HG03025 (cell line): ENCODE measurements around the gene SLC9A1.

Experiments used
- ATAC-seq: cut with Tn5 transposase; IDR thresholded peaks from one replicate; pipeline ENCODE4 v1.9.1; 2021; ENCODE audit warnings: mild to moderate bottlenecking, moderate library complexity; ENCODE audit not compliant: unreplicated experiment, low FRiP score

The SLC9A1 gene

DNA sequence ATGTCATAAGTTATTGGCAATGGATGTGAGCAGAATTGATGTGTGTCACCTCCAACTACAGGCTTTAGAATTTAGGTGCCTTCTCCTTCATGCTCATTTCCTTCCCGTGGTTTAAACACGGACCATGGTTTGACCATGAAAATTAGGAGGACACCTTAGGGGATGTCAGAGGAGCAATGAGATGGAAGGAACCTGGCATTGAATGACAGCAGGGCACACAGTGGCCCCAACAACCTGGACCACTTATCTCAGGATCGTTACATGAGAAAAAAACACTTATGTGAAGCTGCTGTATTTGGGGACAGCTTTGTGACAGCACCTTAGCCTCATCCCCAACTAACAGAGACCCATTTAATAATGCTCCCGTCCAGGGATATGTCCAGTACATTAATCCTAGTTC, 70.8 kb downstream of the SLC9A1 start:
- ATAC-seq, result no peak

DNA sequence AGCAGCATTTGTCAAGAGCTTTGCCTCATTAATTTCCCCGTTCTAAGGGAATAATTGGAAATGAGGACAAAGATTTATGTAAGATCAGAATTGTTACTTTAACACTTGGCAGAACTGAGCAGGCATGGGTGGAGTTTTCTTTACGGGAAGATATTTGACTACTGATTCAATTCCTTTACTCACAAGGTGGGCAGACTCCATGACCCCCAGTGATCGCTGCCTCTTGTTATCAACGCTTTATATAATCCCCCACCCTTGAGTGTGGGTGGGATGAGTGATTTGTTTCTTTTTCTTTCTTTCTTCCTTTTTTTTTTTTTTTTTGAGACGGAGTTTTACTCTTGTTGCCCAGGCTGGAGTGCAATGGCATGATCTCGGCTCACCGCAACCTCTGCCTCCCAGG, 77.0 kb downstream of the SLC9A1 start:
- ATAC-seq, result no peak

- ATAC-seq, result no peak
Observed at GRCh38 chr1:27076803-27077202, 78.1 kb downstream of the SLC9A1 start.

DNA sequence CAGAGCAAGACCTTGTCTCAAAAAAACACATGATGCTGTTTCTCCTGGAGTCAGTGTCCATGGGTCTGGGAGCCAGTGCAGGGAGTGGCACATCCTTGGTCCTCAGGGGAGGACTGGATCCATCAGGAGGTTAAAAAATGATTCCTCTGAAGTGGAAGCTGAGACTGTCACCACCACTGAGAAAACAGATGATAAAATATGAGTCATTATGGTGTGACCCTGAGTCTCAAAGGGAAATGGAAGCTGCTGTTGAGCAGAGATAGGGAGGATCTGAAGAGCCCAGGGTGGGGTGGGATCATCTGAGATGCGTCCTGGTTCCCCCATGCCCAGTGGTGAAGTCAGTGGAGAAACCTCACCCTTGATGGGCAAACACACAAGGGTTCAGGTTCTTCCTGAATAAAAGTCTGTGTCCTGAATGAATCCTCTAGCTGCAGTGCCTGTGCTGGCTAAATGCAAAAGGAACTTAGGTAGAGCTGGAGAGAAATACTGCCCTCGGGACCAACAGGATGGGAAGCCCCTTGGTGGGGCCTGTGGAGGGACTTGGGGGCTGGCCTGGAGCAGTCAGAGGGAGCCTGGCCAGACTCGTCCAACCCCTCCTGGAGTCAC, 80.6 kb downstream of the SLC9A1 start:
- no peak for ATAC-seq

- ATAC-seq, result no peak
Observed at GRCh38 chr1:27071049-27071416, 83.9 kb downstream of the SLC9A1 start.

DNA sequence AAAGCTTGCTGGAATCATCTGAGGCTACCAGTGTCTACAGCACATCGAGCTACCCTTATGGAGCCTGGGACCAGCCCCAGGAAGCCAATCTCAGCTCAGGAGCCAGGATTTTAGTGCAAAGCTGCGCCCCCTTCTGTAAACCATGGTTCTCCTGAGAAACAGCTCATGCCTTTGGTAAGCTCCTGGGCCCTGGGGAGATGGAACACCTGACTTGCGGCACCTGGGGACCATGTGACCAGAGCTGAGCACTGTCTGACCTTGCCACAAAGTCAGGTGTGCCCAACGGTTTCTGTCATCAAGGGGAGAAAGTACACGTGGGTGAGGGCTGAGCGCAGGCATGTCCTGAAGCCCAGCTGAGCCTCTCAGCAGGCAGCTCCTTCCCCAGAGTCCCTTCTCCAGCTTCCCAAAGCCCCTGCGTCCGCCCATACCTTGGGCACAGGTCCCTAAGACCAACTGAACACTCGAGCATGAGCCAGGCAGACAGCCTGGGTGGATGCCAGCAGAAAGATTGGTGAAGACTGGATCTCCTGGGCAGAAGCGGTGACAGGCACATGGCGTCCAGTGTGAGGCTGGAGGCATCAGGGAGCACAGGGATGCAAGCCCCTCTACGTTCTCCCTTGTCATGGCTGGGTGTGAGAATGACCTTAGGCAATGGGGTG, 84.4 kb downstream of the SLC9A1 start:
- ATAC-seq, result no peak

- no peak for ATAC-seq
Observed at GRCh38 chr1:27068922-27069321, 86.0 kb downstream of the SLC9A1 start.

DNA sequence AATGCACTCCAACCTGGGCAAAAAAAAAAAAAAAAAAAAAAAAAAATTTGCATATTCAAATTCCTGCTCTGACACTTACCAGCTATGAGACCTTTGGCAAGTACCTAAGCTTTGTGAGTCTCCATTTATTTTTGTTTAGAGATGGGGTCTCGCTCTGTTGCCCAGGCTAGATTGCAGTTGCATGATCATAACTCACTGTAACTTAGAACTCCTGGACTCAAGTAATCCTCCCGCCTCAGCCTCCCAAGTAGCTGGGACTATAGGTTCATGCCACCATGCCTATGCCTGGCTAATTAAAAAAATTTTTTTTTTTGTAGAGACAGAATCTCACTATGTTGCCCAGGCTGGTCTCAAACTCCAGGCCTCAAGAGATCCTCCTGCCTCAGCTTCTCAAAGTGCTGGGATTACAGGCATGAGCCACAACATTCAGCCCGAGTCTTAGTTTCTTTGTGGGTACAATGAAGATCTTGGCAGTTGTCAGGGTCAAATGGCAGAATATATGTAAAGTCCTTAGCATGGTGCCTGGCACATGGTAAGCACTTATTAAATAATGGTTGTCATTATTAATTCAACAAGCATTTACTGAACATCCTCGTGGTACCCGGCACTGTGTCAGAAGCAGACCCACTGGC, 88.8 kb downstream of the SLC9A1 start:
- no peak for ATAC-seq

GRCh38 chr1:27060891-27061290, 94.0 kb downstream of the SLC9A1 start:
- no peak for ATAC-seq

- no peak for ATAC-seq
Observed at GRCh38 chr1:27058966-27059669, 95.8 kb downstream of the SLC9A1 start.

DNA sequence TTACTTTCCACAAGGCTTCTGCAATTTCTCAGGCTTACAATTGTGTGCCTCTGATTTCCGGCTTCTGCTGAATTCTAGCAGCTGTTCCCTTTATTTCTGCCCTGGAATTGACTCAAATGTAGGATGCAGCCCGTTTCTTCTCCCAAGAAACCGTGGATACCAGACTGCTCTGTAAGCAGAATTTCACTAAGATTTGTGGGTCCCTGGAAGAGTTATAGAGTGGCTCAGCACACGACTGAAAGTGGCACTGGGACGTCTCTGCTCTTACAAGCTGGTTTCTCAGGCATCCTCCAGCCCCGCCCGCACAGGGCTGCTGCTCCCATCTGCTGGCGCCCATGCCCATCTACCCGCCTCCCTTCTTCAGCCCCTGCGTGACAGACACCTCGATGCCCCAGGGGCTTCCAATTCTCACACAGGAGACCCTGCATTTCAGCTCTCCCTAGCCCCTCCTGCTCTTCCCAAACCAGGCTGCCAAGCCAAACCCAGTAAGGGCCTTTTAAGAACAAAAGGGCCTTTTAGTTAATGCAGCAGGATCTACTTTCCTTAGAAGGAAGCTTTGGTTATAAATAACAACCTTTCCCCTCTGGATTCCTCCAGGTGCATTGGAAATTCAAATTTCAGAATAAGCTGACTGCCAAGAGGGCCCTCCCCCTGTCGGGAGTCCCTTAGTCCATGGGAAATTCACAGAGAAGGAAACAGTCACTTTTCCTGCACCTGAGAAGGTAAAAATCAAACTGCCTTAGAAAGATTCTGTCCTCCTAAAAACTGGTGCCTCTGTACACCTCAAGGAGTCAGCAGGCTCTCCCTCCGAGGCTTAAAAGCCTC, 96.9 kb downstream of the SLC9A1 start:
- no peak for ATAC-seq

DNA sequence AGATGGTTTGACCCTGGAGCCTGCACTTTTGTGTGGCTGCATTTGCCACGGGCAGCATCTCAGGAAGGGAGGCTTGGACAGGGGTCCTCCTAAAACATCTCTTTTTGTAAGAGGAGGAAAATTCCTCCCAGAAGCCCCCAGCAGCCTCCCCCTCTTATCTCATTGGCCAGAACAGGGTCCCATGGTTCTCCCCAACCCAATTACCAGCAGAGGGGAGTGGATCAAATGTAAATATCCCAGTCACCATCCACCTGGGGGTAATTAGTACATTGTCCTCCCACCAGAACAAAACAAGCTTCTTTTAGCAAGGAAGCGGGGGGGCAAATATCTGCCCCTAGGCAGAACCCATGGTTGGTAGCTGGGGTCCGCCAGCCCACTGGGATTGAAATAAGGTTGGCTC, 97.5 kb downstream of the SLC9A1 start:
- ATAC-seq, result no peak

GRCh38 chr1:27053977-27054753, 100.8 kb downstream of the SLC9A1 start:
- no peak for ATAC-seq

GRCh38 chr1:27052527-27052926, 102.4 kb downstream of the SLC9A1 start:
- ATAC-seq, result no peak

GRCh38 chr1:27049607-27050006, 105.3 kb downstream of the SLC9A1 start:
- ATAC-seq, result no peak

DNA sequence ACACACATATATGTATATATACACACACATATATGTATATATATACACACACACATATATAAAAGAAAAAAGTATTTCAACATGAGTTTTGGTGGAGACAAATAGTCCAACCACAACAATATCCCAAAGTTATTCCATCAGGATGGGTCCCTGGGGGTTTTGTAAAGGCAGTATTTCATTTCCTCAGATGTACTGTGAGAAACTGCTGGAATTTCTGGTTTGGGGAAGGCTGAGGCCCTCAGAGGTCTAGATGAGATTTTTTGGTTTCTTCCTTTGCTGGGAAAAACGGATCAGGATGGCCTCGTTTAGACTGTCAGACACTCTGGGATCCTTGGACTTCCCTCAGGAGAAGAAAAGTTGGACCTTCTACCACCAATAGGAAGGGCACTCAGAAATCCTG, 105.8 kb downstream of the SLC9A1 start:
- no peak for ATAC-seq
